Measurements from ENCODE around the gene NPFFR2.
"Not testable (repeated sequence)": the region's sequence is repeated elsewhere in the genome, so short reads cannot be mapped to it uniquely, and the experiment has no call there.

The NPFFR2 gene

GRCh38 chr4:72136429-72136828 is 104.6 kb downstream of the NPFFR2 start:
- no peak for TF ChIP-seq CTCF (conservative IDR thresholded peaks at IDR 0.05; ENCODE audit: low read depth, low read length)
- no peak for DNase-seq (ENCODE audit: low read depth)
- H3K4me3 ChIP-seq (ENCODE audit: low read depth, low read length) = no peak overlapping the region

DNA sequence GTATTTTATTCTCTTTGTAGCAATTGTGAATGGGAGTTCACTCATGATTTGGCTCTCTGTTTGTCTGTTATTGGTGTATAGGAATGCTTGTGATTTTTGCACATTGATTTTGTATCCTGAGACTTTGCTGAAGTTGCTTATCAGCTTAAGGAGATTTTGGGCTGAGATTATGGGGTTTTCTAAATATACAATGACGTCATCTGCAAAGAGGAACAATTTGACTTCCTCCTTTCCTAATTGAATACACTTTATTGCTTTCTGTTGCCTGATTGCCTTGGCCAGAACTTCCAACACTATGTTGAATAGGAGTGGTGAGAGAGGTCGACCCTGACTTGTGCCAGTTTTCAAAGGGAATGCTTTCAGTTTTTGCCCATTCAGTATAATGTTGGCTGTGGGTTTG is 108.2 kb downstream of the NPFFR2 start:
- not testable (repeated sequence) for H3K4me3 ChIP-seq (ENCODE audit: low read depth, low read length); DNase-seq (ENCODE audit: low read depth)

- H3K4me3 ChIP-seq (ENCODE audit: low read depth, low read length) = no peak overlapping the region
- DNase-seq (ENCODE audit: low read depth) = no peak
- no peak for TF ChIP-seq CTCF (conservative IDR thresholded peaks at IDR 0.05; ENCODE audit: low read depth, low read length)
These were observed 112.4 kb downstream of the NPFFR2 start for GRCh38 chr4:72144241-72144640.

DNA sequence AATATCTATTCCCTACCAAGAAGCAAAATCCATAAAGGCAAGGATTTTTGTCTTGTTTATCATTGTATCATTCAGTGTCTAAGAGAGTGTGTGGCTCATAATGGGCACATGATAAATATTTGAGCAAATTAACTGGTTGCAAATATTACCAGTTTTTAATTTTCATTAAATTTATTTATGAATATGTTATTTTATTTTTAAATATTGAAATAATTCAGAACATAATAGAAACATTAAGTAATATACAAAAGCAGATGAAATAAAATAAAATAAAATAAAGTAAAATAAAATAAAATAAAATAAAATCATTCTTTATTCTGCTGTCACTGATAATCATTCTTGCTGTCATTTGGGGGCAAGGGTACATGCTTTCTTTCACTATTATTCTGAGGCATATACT is 120.9 kb downstream of the NPFFR2 start:
- no peak for TF ChIP-seq CTCF (conservative IDR thresholded peaks at IDR 0.05; ENCODE audit: low read depth, low read length)
- no peak overlapping the region for H3K4me3 ChIP-seq (ENCODE audit: low read depth, low read length)
- no peak for DNase-seq (ENCODE audit: low read depth)

DNA sequence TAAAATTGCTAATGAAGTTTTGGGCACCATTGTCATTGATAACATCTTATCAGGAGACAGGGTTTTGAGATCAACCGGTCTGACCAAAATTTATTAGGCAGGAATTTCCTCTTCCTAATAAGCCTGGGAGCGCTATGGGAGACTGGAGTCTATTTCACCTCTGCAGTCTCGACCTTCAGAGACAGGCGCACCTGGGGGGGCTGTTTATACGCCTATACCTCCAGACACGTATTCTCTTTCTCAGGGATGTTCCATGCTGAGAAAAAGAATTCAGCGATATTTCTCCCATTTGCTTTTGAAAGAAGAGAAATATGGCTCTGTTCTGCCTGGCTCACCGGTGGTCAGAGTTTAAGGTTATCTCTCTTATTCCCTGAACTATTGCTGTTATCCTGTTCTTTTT is 121.8 kb downstream of the NPFFR2 start:
- not testable (repeated sequence) for H3K4me3 ChIP-seq (ENCODE audit: low read depth, low read length); DNase-seq (ENCODE audit: low read depth)

- not testable (repeated sequence) for H3K4me3 ChIP-seq (ENCODE audit: low read depth, low read length)
These were observed 137.5 kb downstream of the NPFFR2 start for GRCh38 chr4:72169285-72169684.

GRCh38 chr4:72169861-72170260 is 138.1 kb downstream of the NPFFR2 start:
- DNase-seq (ENCODE audit: low read depth) = no peak
- TF ChIP-seq CTCF (conservative IDR thresholded peaks at IDR 0.05; ENCODE audit: low read depth, low read length) = no peak
- no peak overlapping the region for H3K4me3 ChIP-seq (ENCODE audit: low read depth, low read length)

More at GRCh38 chr4:72169285-72169684, 137.5 kb downstream of the NPFFR2 start:
- not testable (repeated sequence) for DNase-seq (ENCODE audit: low read depth)

GRCh38 chr4:72171761-72172160 is 140.0 kb downstream of the NPFFR2 start:
- H3K4me3 ChIP-seq (ENCODE audit: low read depth, low read length) = no peak overlapping the region
- no peak for TF ChIP-seq CTCF (conservative IDR thresholded peaks at IDR 0.05; ENCODE audit: low read depth, low read length)
- no peak for DNase-seq (ENCODE audit: low read depth)

GRCh38 chr4:72179342-72179741 is 147.5 kb downstream of the NPFFR2 start:
- no peak overlapping the region for H3K4me3 ChIP-seq (ENCODE audit: low read depth, low read length)
- no peak for TF ChIP-seq CTCF (conservative IDR thresholded peaks at IDR 0.05; ENCODE audit: low read depth, low read length)
- DNase-seq (ENCODE audit: low read depth) = no peak
